ENCODE measurements around the gene ZNF318. TPM values are rescaled to one million over a fixed set of nuclear protein-coding genes. Genes with fewer than 3 reads are reported as not detected.

The ZNF318 gene
- total RNA-seq, result 4.1 and 7.0 TPM in 2 replicates

GRCh38 chr6:43369174-43370002 is at the start of gene ZNF318:
TSS of gene ZNF318 (minus strand) at chr6:43369647. CDS start at chr6:43369365, 282 bp downstream.

GRCh38 chr6:43308101-43308989 is 61.1 kb downstream of the ZNF318 start, which contains the start of gene CRIP3:
TSS of gene CRIP3 (minus strand) at chr6:43308826. CDS start at chr6:43308792, 34 bp downstream.

GRCh38 chr6:43297644-43298564 is 71.5 kb downstream of the ZNF318 start, which contains the start of gene SLC22A7:
TSS of gene SLC22A7 (plus strand) at chr6:43298260. CDS start at chr6:43298359, 99 bp downstream.

Other genes with a start within 250 kb of the ZNF318 start
- 33.5 and 34.2 TPM in 2 replicates for gene SRF, start 198.4 kb downstream of the ZNF318 start, total RNA-seq
- gene CUL9, start 187.5 kb downstream of the ZNF318 start, total RNA-seq, result 30.8 and 54.0 TPM in 2 replicates
- gene DNPH1, start 140.2 kb downstream of the ZNF318 start, total RNA-seq, result 36.7 and 45.8 TPM in 2 replicates
- not detected in 2 replicates for gene TTBK1, start 126.2 kb downstream of the ZNF318 start, total RNA-seq
- not detected in 2 replicates for gene SLC22A7, start 71.4 kb downstream of the ZNF318 start, total RNA-seq
- gene CRIP3, start 60.8 kb downstream of the ZNF318 start, total RNA-seq, result not detected in 2 replicates
- 12.0 and 22.3 TPM in 2 replicates for gene ABCC10, start 57.9 kb upstream of the ZNF318 start, total RNA-seq
- 2.8 and 4.8 TPM in 2 replicates for gene DLK2, start 85.9 kb upstream of the ZNF318 start, total RNA-seq
- 7.2 and 12.4 TPM in 2 replicates for gene TJAP1, start 107.9 kb upstream of the ZNF318 start, total RNA-seq
- gene LRRC73, start 140.7 kb upstream of the ZNF318 start, total RNA-seq, result 0.14 and 0.34 TPM in 2 replicates
- gene YIPF3, start 147.3 kb upstream of the ZNF318 start, total RNA-seq, result 62.2 and 68.1 TPM in 2 replicates
- 35.3 and 42.4 TPM in 2 replicates for gene POLR1C, start 147.4 kb upstream of the ZNF318 start, total RNA-seq
- 52.8 and 64.6 TPM in 2 replicates for gene XPO5, start 206.4 kb upstream of the ZNF318 start, total RNA-seq
- 29.7 and 32.3 TPM in 2 replicates for gene POLH, start 206.5 kb upstream of the ZNF318 start, total RNA-seq